Muscle layer of colon (tissue), 2 donors: ENCODE results near the gene PI4KA.

Experiments used
- H3K27ac ChIP-seq: one replicate; pipeline ENCODE4 v1.7.0; 2013; ENCODE audit warnings: low read depth, mild to moderate bottlenecking, low read length, moderate library complexity
- H3K27me3 ChIP-seq, 2 donors: one replicate each; pipeline ENCODE4 v1.7.0; 2013; ENCODE audit warnings: low read length in 2 of 2, mild to moderate bottlenecking in 2 of 2; ENCODE audit not compliant: insufficient read depth in 2 of 2, control insufficient read depth in 1 of 2
- H3K36me3 ChIP-seq: one replicate; pipeline ENCODE4 v1.7.0; 2013; ENCODE audit warnings: mild to moderate bottlenecking, low read length; ENCODE audit not compliant: insufficient read depth
- H3K4me1 ChIP-seq: one replicate; pipeline ENCODE4 v1.7.0; 2013; ENCODE audit warnings: mild to moderate bottlenecking, low read length; ENCODE audit not compliant: insufficient read depth
- H3K4me3 ChIP-seq, 2 donors: one replicate each; pipeline ENCODE4 v1.7.0; 2013; ENCODE audit warnings: low read length in 2 of 2, low read depth in 1 of 2, mild to moderate bottlenecking in 1 of 2, moderate library complexity in 1 of 2
- H3K9ac ChIP-seq: one replicate; pipeline ENCODE4 v1.7.0; 2013; ENCODE audit warnings: low read length
- H3K9me3 ChIP-seq: one replicate; pipeline ENCODE4 v1.7.0; 2013; ENCODE audit warnings: mild to moderate bottlenecking, low read length
- donor health status: abdominal sarcoma.
- donor health status: Adenocarcinoma of cecum.

The PI4KA gene

DNA sequence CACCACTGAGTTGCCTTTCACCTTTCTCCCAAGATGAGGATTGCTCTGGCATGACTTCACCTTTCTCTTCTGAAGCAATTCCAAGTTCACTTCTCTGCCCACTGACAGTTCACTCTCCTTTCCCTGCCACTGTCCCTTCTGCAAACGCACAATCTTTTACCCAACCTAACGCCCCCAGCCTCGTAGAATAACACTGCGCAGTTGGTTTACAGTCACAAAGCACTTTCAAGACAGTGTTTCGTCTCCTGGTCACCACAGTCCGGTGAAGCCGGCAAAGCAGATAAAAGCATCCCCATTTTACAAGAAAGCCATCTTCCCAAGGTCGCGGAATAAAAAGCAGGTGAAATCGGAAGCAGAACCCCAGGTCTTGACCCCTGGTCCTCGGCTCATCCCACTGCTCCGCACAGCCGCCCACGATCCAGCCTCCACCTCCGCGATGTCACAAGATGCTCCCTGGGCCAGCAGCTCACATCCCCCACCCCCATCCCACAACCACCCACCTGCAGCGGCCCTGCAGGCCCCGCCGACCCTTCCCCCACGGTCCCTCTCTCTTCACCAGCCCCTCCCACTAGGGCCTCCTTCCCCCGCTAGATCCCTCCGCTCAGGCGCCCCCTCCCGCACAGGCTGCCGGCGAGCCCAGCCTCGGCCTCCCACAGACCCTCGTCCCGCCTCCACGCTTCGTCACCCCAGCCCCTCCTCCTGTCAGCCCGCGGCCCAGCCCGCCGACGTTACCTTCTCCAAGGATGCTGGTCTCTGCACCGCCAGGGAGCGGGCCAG is 585 bp downstream of the PI4KA start:
- Histone ChIP-seq H3K4me1 (peaks cover 23% of the 10 kb centered on the region), H3K36me3 (no peaks in the 10 kb centered on the region), H3K4me3 (peak overlapping the region; percentile 66 to 67), H3K27me3 (no peaks in the 10 kb centered on the region), H3K9me3 (no peaks in the 10 kb centered on the region), H3K9ac (peak overlapping the region; percentile 57), H3K27ac (peak overlapping the region; percentile 71)

DNA sequence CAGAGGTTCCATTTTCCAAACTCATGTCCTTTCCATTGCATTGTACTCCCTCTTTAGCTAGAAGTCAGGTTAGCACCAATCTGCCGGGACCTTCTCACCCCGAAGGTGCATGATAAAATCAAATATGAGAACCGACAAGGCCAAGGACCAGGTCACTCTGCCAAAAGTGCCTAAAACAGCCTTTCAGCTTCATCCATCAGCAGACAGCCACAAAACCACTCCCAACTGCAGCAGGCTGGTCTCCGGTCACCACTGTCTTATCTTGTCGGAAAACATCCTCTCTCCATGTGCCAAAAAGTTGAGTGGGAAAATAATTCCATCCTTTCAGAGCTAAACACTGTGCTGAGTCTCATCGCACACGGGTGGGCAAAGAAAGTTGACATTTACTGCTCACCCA is 1.4 kb downstream of the PI4KA start:
- Histone ChIP-seq H3K4me1 (peaks cover 23% of the 10 kb centered on the region), H3K4me3 (peak overlapping the region in 1 of 2 donors; percentile 66), H3K27ac (peak overlapping the region; percentile 7)

DNA sequence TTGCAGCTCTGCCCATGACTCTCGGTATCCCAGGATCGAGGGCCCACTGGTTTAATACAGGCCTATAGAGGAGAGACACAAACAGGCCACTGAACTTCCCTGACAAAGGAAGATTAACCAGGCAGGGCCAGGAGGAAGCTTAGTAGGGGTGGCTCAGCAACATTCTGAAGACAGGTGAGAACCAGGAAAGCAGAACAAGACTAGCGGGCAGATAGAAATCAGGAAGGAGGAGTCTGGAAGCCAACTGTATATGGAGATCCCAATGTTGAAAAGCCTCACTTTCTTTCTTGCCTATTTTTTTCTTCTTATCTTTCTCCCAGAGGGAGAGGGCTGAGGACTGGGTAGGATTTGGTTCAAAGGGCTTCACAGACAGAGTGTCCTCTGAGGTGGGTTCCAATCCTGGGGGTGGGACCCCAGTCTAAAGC is 5.4 kb downstream of the PI4KA start:
- peaks cover 14% of the 10 kb centered on the region for H3K4me1 ChIP-seq
- H3K27ac ChIP-seq, result no peak overlapping the region
- no peaks in the 10 kb centered on the region for H3K9me3 ChIP-seq
- no peak overlapping the region for H3K4me3 ChIP-seq
- H3K27me3 ChIP-seq, result no peaks in the 10 kb centered on the region
- H3K36me3 ChIP-seq, result no peaks in the 10 kb centered on the region
- no peak overlapping the region for H3K9ac ChIP-seq

More for the DNA sequence above, 1.4 kb downstream of the PI4KA start:
- H3K9me3 ChIP-seq, result no peaks in the 10 kb centered on the region
- H3K27me3 ChIP-seq, result no peaks in the 10 kb centered on the region
- H3K36me3 ChIP-seq, result no peaks in the 10 kb centered on the region
- H3K9ac ChIP-seq, result no peak overlapping the region

GRCh38 chr22:20852503-20852902 is 6.1 kb downstream of the PI4KA start:
- Histone ChIP-seq H3K36me3 (no peaks in the 10 kb centered on the region), H3K27me3 (no peaks in the 10 kb centered on the region), H3K4me1 (peaks cover 11% of the 10 kb centered on the region), H3K4me3 (no peak overlapping the region), H3K9me3 (no peaks in the 10 kb centered on the region), H3K9ac (no peak overlapping the region), H3K27ac (no peak overlapping the region)

DNA sequence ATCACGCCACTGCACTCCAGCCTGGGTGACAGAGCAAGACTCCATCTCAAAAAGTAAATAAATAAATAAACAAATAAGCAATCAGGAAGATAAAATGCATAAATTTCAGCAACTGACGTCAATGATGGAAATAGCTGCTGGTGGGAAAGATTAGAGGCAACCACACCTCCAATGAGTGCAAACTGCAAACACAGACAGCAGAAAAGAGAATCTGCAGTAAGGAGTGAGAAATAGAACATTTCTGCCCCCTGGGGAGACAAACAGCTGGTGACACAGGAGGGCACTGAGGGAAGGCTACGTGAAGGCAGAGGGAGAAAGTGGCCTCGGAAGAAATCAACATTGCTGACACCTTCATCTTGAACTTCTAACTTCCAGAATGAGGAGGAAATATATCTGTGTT is 6.5 kb downstream of the PI4KA start:
- no peaks in the 10 kb centered on the region for H3K9me3 ChIP-seq
- H3K27ac ChIP-seq, result no peak overlapping the region
- H3K27me3 ChIP-seq, result no peaks in the 10 kb centered on the region
- peaks cover 6% of the 10 kb centered on the region for H3K4me1 ChIP-seq
- no peaks in the 10 kb centered on the region for H3K36me3 ChIP-seq
- no peak overlapping the region for H3K4me3 ChIP-seq
- H3K9ac ChIP-seq, result no peak overlapping the region

DNA sequence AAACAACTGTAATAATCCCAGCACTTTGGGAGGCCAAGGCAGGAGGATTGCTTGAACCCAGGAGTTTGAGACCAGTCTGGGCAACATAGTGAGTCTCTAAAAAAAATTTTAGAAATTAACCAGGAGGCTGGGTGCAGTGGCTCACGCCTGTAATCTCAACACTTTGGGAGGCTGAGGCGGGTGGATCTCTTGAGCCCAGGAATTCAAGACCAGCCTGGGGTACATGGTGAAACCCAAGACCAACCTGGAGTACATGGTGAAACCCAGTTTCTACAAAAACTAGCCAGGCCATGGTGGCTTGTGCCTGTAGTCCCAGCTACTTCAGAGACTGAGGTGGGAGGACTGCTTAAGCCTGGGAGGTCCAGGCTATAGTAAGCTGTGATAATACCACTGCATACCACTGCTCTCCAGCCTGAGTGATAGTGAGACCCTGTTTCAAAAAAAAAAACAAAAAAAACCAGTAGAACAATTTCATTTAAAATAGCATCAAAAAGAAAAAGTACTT is 11.2 kb downstream of the PI4KA start:
- Histone ChIP-seq H3K4me3 (no peak overlapping the region), H3K27ac (no peak overlapping the region), H3K4me1 (no peaks in the 10 kb centered on the region), H3K9me3 (no peaks in the 10 kb centered on the region), H3K27me3 (no peaks in the 10 kb centered on the region), H3K36me3 (no peaks in the 10 kb centered on the region), H3K9ac (no peak overlapping the region)

DNA sequence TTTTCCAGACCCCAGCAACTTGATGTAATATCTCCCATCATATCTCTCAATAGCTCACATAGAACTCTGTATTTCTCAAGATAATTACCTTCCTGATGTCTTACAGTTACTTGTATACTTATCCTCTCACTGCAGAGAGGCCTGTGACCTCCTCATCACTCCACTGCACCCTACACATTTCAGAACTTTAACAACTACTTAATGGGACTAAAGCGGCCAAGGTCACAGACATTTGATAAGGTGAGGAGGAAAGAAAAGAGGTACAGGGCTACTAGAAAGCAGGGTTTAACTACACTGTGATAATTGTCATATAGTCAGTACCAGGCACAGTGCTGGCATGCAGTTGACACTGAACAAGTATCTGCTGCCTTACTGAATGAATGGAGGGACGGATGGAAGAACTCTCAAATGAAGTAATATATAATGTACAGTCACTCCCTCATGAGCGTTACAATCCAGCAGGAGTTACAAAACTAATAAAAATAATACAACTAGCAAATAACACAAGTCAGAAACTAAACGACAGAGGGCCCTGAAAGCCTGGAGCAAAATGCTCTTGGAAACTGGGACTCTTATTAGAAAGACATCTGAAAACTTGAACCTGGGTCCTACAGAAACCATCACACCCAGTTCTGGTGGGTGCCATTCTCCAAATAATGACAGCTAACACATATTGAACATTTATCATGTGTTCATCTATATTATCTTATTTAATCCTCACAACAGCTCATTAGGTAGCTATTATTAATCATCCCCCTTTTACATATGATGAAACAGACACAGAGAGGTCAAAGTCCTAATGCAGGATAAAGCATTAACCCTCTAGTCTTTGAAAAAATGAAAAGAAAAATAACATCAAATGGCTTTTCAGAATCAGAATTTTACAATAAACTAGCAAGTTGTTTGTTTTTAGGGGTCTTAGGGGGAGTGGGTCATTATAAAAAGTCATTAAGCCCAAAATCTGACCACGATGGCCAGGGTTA is 14.3 kb downstream of the PI4KA start:
- H3K27ac ChIP-seq, result no peak overlapping the region
- H3K4me3 ChIP-seq, result no peak overlapping the region
- no peaks in the 10 kb centered on the region for H3K9me3 ChIP-seq

DNA sequence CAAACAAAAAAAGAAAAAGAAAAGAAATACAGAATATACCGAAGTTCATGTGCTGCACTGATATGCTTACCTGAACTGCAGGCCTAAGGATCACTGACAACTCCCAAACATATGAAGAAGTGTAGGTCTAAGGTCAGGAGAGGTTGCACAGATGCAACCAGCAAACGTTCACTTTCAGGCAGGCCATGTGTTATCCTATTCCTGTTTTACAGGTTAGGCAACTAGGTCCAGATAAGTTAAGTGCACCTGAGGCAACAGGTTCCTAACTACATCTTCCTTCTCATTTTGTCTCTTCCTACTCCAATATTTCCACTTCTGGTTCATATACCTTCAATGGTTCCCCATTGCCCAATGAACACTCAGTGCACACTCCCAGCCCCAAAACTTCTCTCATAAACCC is 15.1 kb downstream of the PI4KA start:
- H3K9ac ChIP-seq, result no peak overlapping the region
- no peaks in the 10 kb centered on the region for H3K36me3 ChIP-seq

More for the DNA sequence above, 14.3 kb downstream of the PI4KA start:
- Histone ChIP-seq H3K27me3 (no peaks in the 10 kb centered on the region), H3K9ac (no peak overlapping the region), H3K4me1 (no peaks in the 10 kb centered on the region), H3K36me3 (no peaks in the 10 kb centered on the region)

DNA sequence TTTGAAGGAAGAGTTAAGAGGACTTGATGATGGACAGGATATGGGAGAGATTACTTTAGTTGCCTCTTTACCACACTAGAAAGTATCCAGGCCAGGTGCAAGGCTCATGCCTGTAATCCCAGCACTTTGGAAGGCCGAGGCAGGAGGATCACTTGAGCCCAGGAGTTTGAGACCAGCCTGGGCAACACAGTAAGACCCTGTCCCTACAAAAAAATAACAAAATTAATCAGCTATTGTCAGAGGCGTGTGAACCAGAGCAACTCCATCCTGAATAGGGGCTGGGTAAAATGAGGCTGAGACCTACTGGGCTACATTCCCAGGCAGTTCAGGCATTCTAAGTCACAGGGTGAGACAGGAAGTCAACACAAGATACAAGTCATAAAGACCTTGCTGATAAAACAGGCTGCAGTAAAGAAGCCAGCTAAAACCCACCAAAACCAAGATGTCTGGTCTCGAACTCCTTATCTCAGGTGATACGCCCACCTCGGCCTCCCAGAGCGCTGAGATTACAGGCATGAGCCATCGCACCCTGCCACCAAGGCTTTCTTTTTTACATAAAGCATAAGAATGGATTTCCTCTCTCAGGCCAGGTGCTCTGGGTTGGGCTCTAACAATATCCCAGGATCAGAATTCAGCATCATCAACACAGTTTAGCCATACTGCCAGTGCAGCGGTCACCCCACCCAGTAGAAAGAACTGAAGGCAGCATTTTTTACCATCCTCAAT is 17.8 kb downstream of the PI4KA start:
- Histone ChIP-seq H3K36me3 (no peaks in the 10 kb centered on the region), H3K4me3 (no peak overlapping the region), H3K27me3 (no peaks in the 10 kb centered on the region), H3K9ac (no peak overlapping the region), H3K4me1 (no peaks in the 10 kb centered on the region), H3K9me3 (no peaks in the 10 kb centered on the region), H3K27ac (no peak overlapping the region)

More for the DNA sequence above, 15.1 kb downstream of the PI4KA start:
- Histone ChIP-seq H3K27ac (no peak overlapping the region), H3K4me3 (no peak overlapping the region), H3K27me3 (no peaks in the 10 kb centered on the region), H3K4me1 (no peaks in the 10 kb centered on the region), H3K9me3 (no peaks in the 10 kb centered on the region)

- Histone ChIP-seq H3K27ac (no peak overlapping the region), H3K9ac (no peak overlapping the region), H3K9me3 (no peaks in the 10 kb centered on the region), H3K36me3 (no peaks in the 10 kb centered on the region), H3K27me3 (no peaks in the 10 kb centered on the region), H3K4me1 (no peaks in the 10 kb centered on the region), H3K4me3 (no peak overlapping the region)
Observed at GRCh38 chr22:20839837-20840645, 18.6 kb downstream of the PI4KA start.
